H9 (cell line): ENCODE results near the gene TMEM108. TPM values are rescaled to one million over a fixed set of nuclear protein-coding genes. Genes with fewer than 3 reads are reported as not detected.

Experiments used
- DNase-seq: peaks from one replicate; pipeline ENCODE4 v3.0.0-alpha.2; 2017
- H2AFZ ChIP-seq: one replicate; pipeline ENCODE4 v1.6.1; 2013; ENCODE audit warnings: mild to moderate bottlenecking, low read length, control low read depth, moderate library complexity
- H2AK5ac ChIP-seq: 2 replicates; pipeline ENCODE4 v1.6.1; 2013; ENCODE audit warnings: low read length, control low read depth, mixed read lengths; ENCODE audit not compliant: insufficient read length
- H2BK120ac ChIP-seq: one replicate; pipeline ENCODE4 v1.6.1; 2013; ENCODE audit warnings: low read depth, mild to moderate bottlenecking, low read length, control low read depth, inconsistent platforms; ENCODE audit not compliant: poor library complexity, severe bottlenecking
- H2BK12ac ChIP-seq: 2 replicates; pipeline ENCODE4 v1.6.1; 2013; ENCODE audit warnings: low read length, control low read depth, mixed read lengths, low read depth; ENCODE audit not compliant: insufficient read length
- H2BK15ac ChIP-seq: 2 replicates; pipeline ENCODE4 v1.6.1; 2013; ENCODE audit warnings: low read depth, low read length, control low read depth
- H2BK20ac ChIP-seq: one replicate; pipeline ENCODE4 v1.6.1; 2013; ENCODE audit warnings: low read depth, mild to moderate bottlenecking, low read length, control low read depth, inconsistent platforms; ENCODE audit not compliant: poor library complexity, severe bottlenecking
- H2BK5ac ChIP-seq: 2 replicates; pipeline ENCODE4 v1.6.1; 2013; ENCODE audit warnings: low read length, control low read depth, mixed read lengths; ENCODE audit not compliant: insufficient read length
- H3K14ac ChIP-seq: 2 replicates; pipeline ENCODE4 v1.6.1; 2013; ENCODE audit warnings: low read length, control low read depth; ENCODE audit not compliant: insufficient read depth
- H3K18ac ChIP-seq: 2 replicates; pipeline ENCODE4 v1.6.1; 2013; ENCODE audit warnings: low read depth, mild to moderate bottlenecking, mixed read lengths, low read length, control low read depth; ENCODE audit not compliant: insufficient read length
- H3K23ac ChIP-seq: 2 replicates; pipeline ENCODE4 v1.6.1; 2013; ENCODE audit warnings: low read length, control low read depth, mixed read lengths, low read depth; ENCODE audit not compliant: insufficient read length
- H3K23me2 ChIP-seq: 2 replicates; pipeline ENCODE4 v1.6.1; 2013; ENCODE audit warnings: low read depth, mild to moderate bottlenecking, mixed read lengths, low read length, control low read depth; ENCODE audit not compliant: insufficient read length, poor library complexity, severe bottlenecking
- H3K27ac ChIP-seq: 2 replicates; pipeline ENCODE4 v1.5.1; 2013; ENCODE audit warnings: low read length, control low read depth, mixed read lengths, low read depth; ENCODE audit not compliant: insufficient read length
- H3K27me3 ChIP-seq: 2 replicates; pipeline ENCODE4 v1.6.1; 2013; ENCODE audit warnings: low read length, control low read depth, inconsistent platforms; ENCODE audit not compliant: insufficient read depth
- H3K4ac ChIP-seq: 2 replicates; pipeline ENCODE4 v1.6.1; 2013; ENCODE audit warnings: low read depth, mild to moderate bottlenecking, control low read depth, inconsistent platforms, low read length, moderate library complexity
- H3K4me1 ChIP-seq: 2 replicates; pipeline ENCODE4 v1.6.1; 2013; ENCODE audit warnings: low read length, control low read depth, inconsistent platforms; ENCODE audit not compliant: insufficient read depth
- H3K4me2 ChIP-seq: 2 replicates; pipeline ENCODE4 v1.6.1; 2013; ENCODE audit warnings: low read length, control low read depth, mixed read lengths; ENCODE audit not compliant: insufficient read length, insufficient read depth
- H3K56ac ChIP-seq: 2 replicates; pipeline ENCODE4 v1.6.1; 2013; ENCODE audit warnings: low read depth, mild to moderate bottlenecking, mixed read lengths, low read length, control low read depth; ENCODE audit not compliant: insufficient read length
- H3K79me1 ChIP-seq: 2 replicates; pipeline ENCODE4 v1.6.1; 2013; ENCODE audit warnings: low read depth, mild to moderate bottlenecking, moderate library complexity, low read length, control low read depth, inconsistent platforms; ENCODE audit not compliant: insufficient read depth, poor library complexity, severe bottlenecking
- H3K79me2 ChIP-seq: 2 replicates; pipeline ENCODE4 v1.6.1; 2013; ENCODE audit warnings: low read length, control low read depth, inconsistent platforms; ENCODE audit not compliant: insufficient read depth
- H3K9ac ChIP-seq: 2 replicates; pipeline ENCODE4 v1.6.1; 2013; ENCODE audit warnings: low read length, control low read depth, mixed read lengths; ENCODE audit not compliant: insufficient read length; ENCODE audit errors: extremely low read depth
- H3K9me3 ChIP-seq: one replicate; pipeline ENCODE4 v1.6.1; 2013; ENCODE audit warnings: low read depth, low read length, inconsistent platforms; ENCODE audit not compliant: control insufficient read depth
- H3T11ph ChIP-seq: one replicate; pipeline ENCODE4 v1.6.1; 2013; ENCODE audit warnings: mild to moderate bottlenecking, low read length, control low read depth, inconsistent platforms
- H4K20me1 ChIP-seq: one replicate; pipeline ENCODE4 v1.6.1; 2013; ENCODE audit not compliant: control insufficient read depth, insufficient read length, insufficient read depth
- H4K5ac ChIP-seq: 2 replicates; pipeline ENCODE4 v1.6.1; 2013; ENCODE audit warnings: low read depth, mild to moderate bottlenecking, mixed read lengths, low read length, control low read depth; ENCODE audit not compliant: insufficient read length
- H4K8ac ChIP-seq: replicated peaks from 2 replicates; pipeline ENCODE4 v1.6.1; 2013; ENCODE audit warnings: low read length, control low read depth, mixed read lengths, low read depth; ENCODE audit not compliant: insufficient read length
- H4K91ac ChIP-seq: 2 replicates; pipeline ENCODE4 v1.6.1; 2013; ENCODE audit warnings: low read depth, mild to moderate bottlenecking, moderate library complexity, mixed read lengths, low read length, control low read depth; ENCODE audit not compliant: insufficient read length
- H3K27ac Mint-ChIP-seq, 3 experiments: 2 replicates in 2 of 3; 3 replicates in 1 of 3; pipeline ENCODE4 v1.8.0; 2020 to 2021; ENCODE audit warnings: mixed read lengths in 3 of 3, mild to moderate bottlenecking in 1 of 3, moderate library complexity in 1 of 3
- H3K27me3 Mint-ChIP-seq: 2 replicates; pipeline ENCODE4 v1.8.0; 2021; ENCODE audit warnings: low read depth, mild to moderate bottlenecking, moderate library complexity, mixed read lengths
- H3K36me3 Mint-ChIP-seq, 3 experiments: 2 replicates in 2 of 3; 3 replicates in 1 of 3; pipeline ENCODE4 v1.8.0; 2020 to 2021; ENCODE audit warnings: low read depth in 3 of 3, mixed read lengths in 3 of 3; ENCODE audit not compliant: insufficient read depth in 1 of 3
- H3K4me1 Mint-ChIP-seq, 2 experiments: 2 replicates each; pipeline ENCODE4 v1.8.0; 2020; ENCODE audit warnings: mixed read lengths in 2 of 2
- H3K4me3 Mint-ChIP-seq, 2 experiments: 2 replicates in 1 of 2; 3 replicates in 1 of 2; pipeline ENCODE4 v1.8.0; 2020 to 2021; ENCODE audit warnings: mild to moderate bottlenecking in 2 of 2, mixed read lengths in 2 of 2, moderate library complexity in 1 of 2
- H3K9me3 Mint-ChIP-seq, 2 experiments: 2 replicates in 1 of 2; 3 replicates in 1 of 2; pipeline ENCODE4 v1.8.0; 2020; ENCODE audit warnings: mild to moderate bottlenecking in 2 of 2, mixed read lengths in 2 of 2, moderate library complexity in 1 of 2
- CTCF ChIP-seq: fragments of 200-600 bp; sonication (generic); conservative IDR thresholded peaks from 3 replicates; pipeline ENCODE4 v1.8.0; 2021; ENCODE audit warnings: antibody characterized with exemption, mild to moderate bottlenecking
- WGBS: extraction: QIAGEN DNeasy Blood & Tissue Kit; methylation state at CpG from one replicate; pipeline ENCODE4 v1.1.7; 2013; ENCODE audit warnings: missing lambda C conversion rate, low lambda C conversion rate, mixed read lengths; ENCODE audit not compliant: insufficient read length; ENCODE audit errors: extremely low coverage; 5-methylcytosine and 5-hydroxymethylcytosine counted together
- total RNA-seq: library from RNA; stranded (reverse); gene quantifications from 2 replicates; pipeline ENCODE4 v1.2.1, GENCODE V29; 2021

TMEM108 gene
- total RNA-seq, 1 experiment from 2014 or later: 5.0 TPM

- no peaks in the 10 kb centered on the region for H3K27me3 Mint-ChIP-seq
- no peak overlapping the region for H2BK15ac ChIP-seq
- no peak overlapping the region for H3K56ac ChIP-seq
- no peak overlapping the region for H4K91ac ChIP-seq
- no peaks in the 10 kb centered on the region for H3K79me1 ChIP-seq
- no peaks in the 10 kb centered on the region for H3K9me3 ChIP-seq
- H3K27ac Mint-ChIP-seq: no peak overlapping the region
- H3K18ac ChIP-seq: no peak overlapping the region
- no peaks in the 10 kb centered on the region for H3K79me2 ChIP-seq
- no peak overlapping the region for H3K23ac ChIP-seq
- no peak overlapping the region for H2BK20ac ChIP-seq
- no peaks in the 10 kb centered on the region for H4K20me1 ChIP-seq
- H2AFZ ChIP-seq: no peak overlapping the region
- no peaks in the 10 kb centered on the region for H3K9me3 Mint-ChIP-seq
- H4K5ac ChIP-seq: no peak overlapping the region
- H3K4me3 Mint-ChIP-seq: no peak overlapping the region
- no peak for DNase-seq
- H2BK5ac ChIP-seq: no peak overlapping the region
- no peak overlapping the region for H3K14ac ChIP-seq
- TF ChIP-seq CTCF: no peak
- no peak overlapping the region for H3K9ac ChIP-seq
- H2BK120ac ChIP-seq: no peak overlapping the region
- no peak overlapping the region for H3K4me2 ChIP-seq
- no peak overlapping the region for H4K8ac ChIP-seq
- H3K27ac ChIP-seq: no peak overlapping the region
- H3K4ac ChIP-seq: no peak overlapping the region
- H2BK12ac ChIP-seq: no peak overlapping the region
- H3K4me1 Mint-ChIP-seq: peaks cover 22 to 29% of the 10 kb centered on the region in 2 experiments
- H3K23me2 ChIP-seq: no peaks in the 10 kb centered on the region
- no peaks in the 10 kb centered on the region for H3K27me3 ChIP-seq
- H2AK5ac ChIP-seq: no peak overlapping the region
- peaks cover 3% of the 10 kb centered on the region; the same call in 1 of the 2 replicates for H3K4me1 ChIP-seq
- peaks cover 0 to 3% (median 0%) of the 10 kb centered on the region in 3 experiments; a peak in 3 of 7 replicates for H3K36me3 Mint-ChIP-seq
- H3T11ph ChIP-seq: no peak overlapping the region
- WGBS: no CpG with 5 or more reads among the region's 16 CpGs
Observed at GRCh38 chr3:133380481-133381225, 342.5 kb downstream of the TMEM108 start.
